Effector CD4-positive, alpha-beta T cell (primary cell): Measurements from ENCODE around the gene TMEM266.

Experiments
- DNase-seq: peaks from one replicate; pipeline ENCODE4 v3.0.0-alpha.2; 2020

TMEM266 gene

DNA sequence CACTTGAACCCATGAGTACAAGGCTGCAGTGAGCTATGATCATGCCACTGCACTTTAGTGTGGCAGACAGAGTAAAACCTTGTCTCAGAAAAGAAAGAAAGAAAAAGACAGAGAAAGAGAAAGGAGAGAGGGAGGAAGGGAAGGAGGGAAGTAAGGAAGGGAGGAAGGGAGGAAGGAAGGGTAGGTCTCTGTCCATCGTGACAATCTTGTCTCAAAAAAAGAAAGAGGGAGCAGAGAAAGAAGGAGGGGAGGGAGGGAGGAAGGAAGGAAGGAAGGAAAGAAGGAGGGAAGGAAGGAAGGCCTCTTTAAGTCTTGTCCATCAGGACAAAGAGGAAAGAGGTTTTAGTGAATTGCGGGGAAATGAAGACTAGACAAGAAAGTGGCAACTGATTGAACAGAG is 129.3 kb downstream of the TMEM266 start:
- DNase-seq, result no peak

DNA sequence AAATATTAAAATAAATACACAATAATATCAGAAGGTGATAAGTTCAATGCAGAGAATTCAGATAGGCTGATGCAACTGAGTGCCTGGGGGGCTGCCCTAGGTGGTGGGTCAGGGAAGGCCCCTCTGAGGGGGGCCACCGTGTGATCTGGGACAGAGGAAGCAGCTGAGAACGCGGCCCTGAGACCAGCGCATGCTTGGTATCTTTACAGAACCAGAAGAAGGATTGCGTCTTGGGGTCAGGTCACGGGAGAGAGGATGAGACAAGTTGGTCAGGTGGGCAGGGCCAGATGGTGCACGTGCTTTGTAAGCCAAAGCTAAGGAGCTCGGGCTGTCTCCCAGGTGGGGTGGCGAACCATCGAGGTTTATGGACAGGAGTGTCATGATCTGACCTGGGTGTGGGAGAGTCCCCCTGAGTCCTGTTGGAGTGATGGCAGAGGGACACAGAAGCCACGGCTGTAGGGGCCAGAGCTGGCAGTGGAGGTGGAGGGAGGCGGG is 130.3 kb downstream of the TMEM266 start:
- no peak for DNase-seq

- peak; percentile 39 for DNase-seq
These were observed 131.2 kb downstream of the TMEM266 start for GRCh38 chr15:76190751-76191538.

- DNase-seq, result no peak
These were observed 131.9 kb downstream of the TMEM266 start for GRCh38 chr15:76191539-76192244.

GRCh38 chr15:76192715-76193114 is 132.9 kb downstream of the TMEM266 start:
- DNase-seq, result no peak

DNA sequence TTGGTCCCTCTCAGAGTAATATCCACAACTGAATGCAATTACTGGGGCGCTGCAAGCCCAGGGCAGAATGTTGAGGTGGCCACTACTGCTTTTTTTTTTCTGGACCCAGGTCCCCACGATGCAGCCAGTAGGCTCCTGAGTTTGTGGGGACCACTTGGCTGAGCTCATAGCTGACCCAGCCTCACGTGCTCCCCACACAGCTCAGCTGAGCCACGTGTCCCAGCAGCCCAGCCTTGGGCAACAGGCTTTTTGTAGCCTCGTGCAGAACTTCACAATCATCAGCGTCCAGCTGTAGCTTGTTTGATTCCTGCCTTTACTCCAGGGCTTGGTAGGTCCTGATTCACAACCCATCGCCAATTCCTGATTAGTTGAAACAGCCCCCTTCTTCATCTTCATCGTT is 134.1 kb downstream of the TMEM266 start:
- DNase-seq, result no peak

DNA sequence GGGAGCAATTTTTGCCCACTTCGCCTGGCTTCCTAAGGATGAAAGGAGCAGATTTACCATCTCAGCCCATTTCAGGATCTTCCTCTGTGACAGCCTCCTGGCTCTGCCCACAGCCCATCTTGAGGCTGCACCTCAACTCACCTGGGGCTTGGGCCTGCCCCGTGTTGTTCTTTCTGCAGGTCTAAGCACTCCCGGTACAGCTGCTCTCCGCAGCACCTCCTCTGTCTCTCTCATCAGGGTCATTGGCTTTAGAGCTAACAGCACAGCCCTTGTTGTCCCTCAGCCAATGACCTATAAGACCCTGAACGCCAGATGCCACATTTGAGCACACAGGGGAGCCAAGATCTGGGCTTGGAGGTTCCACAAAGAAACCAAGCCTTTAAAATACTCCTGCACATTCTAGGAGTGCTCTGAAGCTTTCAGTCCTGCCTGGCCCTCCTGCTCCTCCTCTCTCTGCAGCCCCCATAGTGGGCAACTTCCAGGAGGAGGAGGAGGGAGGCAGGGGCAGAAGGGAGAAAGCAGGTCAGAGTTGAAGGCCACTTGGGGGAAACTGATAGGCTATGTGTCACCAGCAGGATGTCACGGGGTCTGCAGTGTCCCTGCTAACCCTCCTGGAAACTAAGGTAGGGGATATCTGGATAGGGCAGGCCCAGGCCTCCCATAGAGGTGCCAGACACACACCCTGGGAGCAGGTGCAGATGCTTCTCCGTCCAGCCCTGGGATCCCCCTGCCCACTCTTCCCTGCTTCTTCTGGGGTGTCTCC is 135.9 kb downstream of the TMEM266 start:
- no peak for DNase-seq

- DNase-seq, result no peak
These were observed 136.8 kb downstream of the TMEM266 start for GRCh38 chr15:76196269-76197231.

DNA sequence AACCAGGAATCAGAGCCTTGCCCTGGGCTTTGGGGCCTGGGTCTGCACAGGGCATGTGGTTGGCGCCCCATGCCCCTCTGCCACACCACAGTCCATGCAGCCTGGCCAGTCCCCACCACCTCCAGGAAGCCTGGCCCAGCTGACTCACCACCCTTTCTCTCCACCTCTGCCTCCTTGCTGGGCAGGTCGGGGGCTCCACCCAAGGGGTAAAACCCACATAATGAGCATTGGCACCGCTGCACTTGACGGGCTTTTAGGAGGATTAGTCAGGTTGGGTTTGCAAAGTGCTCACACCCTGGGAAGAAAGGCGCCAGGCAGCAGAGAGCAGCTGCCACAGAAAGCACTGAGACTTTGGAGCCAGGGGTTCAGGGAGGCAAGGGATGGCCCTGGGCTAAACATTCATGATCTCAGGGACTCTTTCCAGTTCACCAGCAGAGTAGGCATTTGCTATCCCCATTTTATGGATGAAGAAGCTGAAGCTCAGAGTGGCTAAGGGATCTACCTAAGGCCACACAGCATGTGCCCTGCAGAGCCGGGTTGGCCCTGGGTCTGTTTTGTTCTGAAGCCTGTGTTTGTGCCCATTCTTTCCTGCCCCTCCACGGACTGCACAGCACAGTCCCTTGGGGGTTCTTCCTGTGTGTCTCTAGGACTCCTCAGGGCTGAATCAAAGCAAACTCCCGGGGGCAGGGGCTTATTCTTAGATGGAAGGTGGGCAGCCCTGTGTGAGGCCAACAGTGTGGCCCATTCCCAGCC is 138.1 kb downstream of the TMEM266 start:
- DNase-seq, result no peak

- no peak for DNase-seq
These were observed 138.8 kb downstream of the TMEM266 start for GRCh38 chr15:76198456-76199105.

DNA sequence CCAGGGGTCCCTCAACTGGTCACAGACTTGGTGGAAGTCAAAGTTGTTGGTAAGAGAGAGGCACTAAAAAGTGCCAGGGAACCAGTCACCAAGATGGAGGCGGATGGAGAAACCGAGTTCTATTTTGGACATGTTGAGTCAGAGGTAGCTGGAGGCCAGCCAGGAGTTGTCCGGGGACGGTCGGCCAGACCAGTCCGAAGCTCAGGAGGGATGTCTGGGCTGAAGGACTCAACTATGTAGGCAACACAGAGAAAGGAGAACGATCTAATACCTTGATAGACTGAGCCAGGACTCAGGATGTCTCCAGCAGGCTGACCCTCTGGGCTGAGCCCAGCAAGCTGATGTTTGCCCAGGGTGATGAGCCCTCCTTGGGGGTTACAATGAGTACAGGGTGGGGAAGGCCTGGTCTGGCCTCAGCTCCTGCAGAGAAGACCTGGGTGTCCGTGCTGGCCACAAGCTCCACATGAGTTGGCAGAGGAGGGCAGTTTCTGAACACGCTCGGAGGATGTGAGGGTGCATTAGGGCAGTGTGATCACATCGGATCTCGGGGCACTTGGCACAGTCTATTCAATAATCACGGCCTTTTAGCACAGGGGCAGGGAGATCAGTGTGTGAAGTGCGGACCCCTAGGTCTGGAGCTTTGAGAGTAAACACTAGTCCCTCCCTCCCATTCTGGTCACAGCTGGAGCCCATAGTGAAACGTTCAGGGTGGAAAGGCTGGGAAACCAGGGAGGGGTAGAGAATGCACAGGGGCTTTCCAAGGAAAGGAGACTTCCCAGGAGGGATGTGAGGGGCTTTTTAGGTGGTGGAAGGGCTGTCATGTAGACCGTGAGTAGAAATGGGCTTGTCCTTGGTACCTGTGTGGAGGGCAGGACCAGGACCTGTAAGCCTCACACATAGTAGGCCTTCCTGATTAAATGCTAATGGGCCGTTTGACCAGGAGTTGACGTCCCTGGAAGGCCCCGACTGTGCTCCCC is 139.6 kb downstream of the TMEM266 start:
- DNase-seq, result no peak

GRCh38 chr15:76200083-76200465 is 140.3 kb downstream of the TMEM266 start:
- DNase-seq, result no peak

GRCh38 chr15:76200641-76201105 is 140.9 kb downstream of the TMEM266 start:
- no peak for DNase-seq

DNA sequence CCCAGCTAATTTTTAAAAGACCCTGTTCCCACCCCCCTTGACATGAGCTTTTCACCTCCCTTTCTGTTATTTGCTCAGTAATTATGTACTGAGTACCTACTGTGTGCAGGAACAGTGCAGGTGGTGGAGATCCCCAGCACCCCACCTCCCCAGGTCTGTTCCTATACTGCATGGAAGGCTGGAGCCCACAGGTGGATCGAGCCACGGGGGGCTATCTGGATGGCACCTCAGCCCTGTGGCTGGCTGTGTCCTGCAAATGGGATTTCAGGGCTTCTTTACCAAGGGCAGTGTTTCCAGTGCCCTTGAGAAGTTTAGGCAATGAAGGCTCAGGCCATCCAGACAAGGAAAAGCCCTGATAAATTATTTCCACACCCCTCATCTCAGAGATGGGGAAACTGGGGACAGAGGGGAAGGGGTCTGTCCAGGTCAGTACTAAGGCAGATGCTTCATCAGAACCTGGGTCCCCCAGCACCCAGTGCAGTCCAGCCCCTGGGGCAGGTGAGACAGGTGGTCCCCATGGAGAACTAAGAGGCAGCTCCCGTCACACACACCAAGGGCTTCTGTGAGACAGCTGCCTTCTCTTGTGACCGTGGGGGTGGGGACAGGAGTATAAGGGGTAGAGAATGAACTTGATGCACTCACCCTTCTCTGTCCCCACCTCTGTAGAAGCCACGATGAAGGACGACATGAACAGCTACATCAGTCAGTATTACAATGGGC is 141.9 kb downstream of the TMEM266 start:
- no peak for DNase-seq

DNA sequence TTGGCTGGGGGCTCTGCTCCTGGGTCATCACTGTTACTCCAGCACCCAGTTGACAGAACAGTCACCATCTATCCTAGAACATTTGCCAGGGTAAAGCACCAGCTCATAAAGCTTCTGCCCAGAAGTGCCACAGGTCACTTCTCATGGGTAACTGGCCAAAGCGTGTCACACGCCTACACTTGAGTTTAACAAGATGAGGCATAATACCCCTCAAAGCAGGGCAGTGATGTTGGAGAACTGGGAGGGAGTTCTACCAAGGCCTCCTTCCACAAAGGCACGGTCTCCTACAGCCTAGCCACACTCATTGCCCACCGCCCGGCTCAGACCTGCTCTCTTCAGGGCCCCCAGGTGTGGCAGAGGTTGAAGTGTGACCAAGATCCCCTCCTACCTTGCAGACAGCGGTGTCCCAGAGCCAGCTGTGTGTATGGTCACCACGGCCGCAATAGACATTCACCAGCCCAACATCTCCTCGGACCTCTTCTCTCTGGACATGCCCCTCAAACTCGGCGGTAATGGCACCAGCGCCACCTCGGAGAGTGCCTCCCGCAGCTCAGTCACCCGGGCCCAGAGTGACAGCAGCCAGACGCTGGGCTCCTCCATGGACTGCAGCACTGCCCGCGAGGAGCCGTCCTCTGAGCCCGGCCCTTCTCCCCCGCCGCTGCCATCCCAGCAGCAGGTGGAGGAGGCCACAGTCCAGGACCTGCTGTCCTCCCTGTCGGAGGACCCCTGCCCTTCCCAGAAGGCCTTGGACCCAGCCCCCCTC is 143.7 kb downstream of the TMEM266 start:
- DNase-seq, result no peak

- DNase-seq, result no peak
These were observed 144.5 kb downstream of the TMEM266 start for GRCh38 chr15:76204109-76204845.

DNA sequence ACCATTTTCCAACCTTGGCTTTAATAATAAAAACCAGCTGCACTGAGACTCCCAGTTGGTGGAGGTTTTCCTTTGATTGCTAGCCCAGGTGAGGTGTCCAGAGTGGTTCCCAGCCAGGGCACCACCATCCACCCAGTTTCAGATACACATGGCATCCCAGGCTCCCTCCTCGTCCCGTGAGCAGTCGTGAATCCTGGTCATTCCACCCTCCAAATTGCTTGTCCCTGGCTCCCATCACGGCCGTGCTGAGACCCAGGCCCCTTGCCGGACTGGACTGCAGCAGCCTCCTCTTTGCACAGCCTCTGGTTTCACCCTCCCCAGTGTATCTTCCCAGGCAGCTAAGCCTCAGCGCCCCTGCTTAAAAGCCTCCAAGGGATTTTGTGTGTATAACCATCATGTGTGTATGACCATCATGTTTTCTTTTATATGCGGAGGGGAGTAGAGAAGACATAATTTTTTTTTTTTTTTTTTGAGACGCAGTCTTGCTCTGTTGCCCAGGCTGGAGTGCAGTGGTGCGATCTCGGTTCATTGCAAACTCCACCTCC is 145.2 kb downstream of the TMEM266 start:
- no peak for DNase-seq
